HEK293 (cell line): ENCODE results near the gene SLC36A1.

ENCODE experiments used
- CTCF ChIA-PET: fragments of 350-600 bp; formaldehyde crosslinking; extraction: SDS; loops from one replicate; lab custom pipeline; 2021; ENCODE audit warnings: antibody characterized with exemption; lab: Yijun Ruan, JAX
- POLR2A ChIA-PET: fragments of 300-600 bp; formaldehyde crosslinking; extraction: SDS; loops from one replicate; lab custom pipeline; 2020; ENCODE audit warnings: antibody characterized with exemption, inconsistent platforms; lab: Yijun Ruan, JAX
- H3K27ac ChIP-seq: fragments of 200-500 bp; sonication (Bioruptor generic); 2 replicates; pipeline ENCODE4 v1.5.1; 2014; ENCODE audit warnings: low read depth, low read length, control low read depth, inconsistent platforms; ENCODE audit errors: extremely low read depth
- H3K36me3 ChIP-seq, 2 experiments: fragments of 200-500 bp in 1 of 2; sonication (Bioruptor generic) in 1 of 2; 1 replicate in 1 of 2; 2 replicates in 1 of 2; pipeline ENCODE4 v1.5.1; 2014 to 2017; ENCODE audit warnings: inconsistent platforms in 2 of 2, low read length in 2 of 2; ENCODE audit not compliant: control insufficient read depth in 2 of 2, insufficient read depth in 1 of 2
- H3K4me1 ChIP-seq: fragments of 200-500 bp; sonication (Bioruptor generic); 2 replicates; pipeline ENCODE4 v1.5.1; 2014; ENCODE audit warnings: mild to moderate bottlenecking, low read length, inconsistent platforms; ENCODE audit not compliant: control insufficient read depth, insufficient read depth
- H3K4me3 ChIP-seq: 2 replicates; pipeline ENCODE4 v1.5.1; 2011; ENCODE audit warnings: low read depth, mild to moderate bottlenecking, control low read depth, low read length, moderate library complexity
- H3K9me3 ChIP-seq: fragments of 200-500 bp; sonication (Bioruptor generic); 2 replicates; pipeline ENCODE4 v1.5.1; 2014; ENCODE audit warnings: low read depth, low read length, inconsistent platforms; ENCODE audit not compliant: control insufficient read depth, insufficient read depth
- GLI4 ChIP-seq: fragments of 450-650 bp; formaldehyde crosslinking; IDR thresholded peaks from 2 replicates; pipeline ENCODE4 v1.5.1; 2016; ENCODE audit warnings: missing biosample characterization, missing genetic modification characterization
- OVOL3 ChIP-seq: fragments of 450-650 bp; formaldehyde crosslinking; IDR thresholded peaks from 2 replicates; pipeline ENCODE4 v1.5.1; 2016; ENCODE audit warnings: missing biosample characterization, missing genetic modification characterization
- PRDM2 ChIP-seq: fragments of 450-650 bp; formaldehyde crosslinking; IDR thresholded peaks from 2 replicates; pipeline ENCODE4 v1.5.1; 2016; ENCODE audit warnings: missing biosample characterization, missing genetic modification characterization, borderline replicate concordance
- ZBTB21 ChIP-seq: fragments of 450-650 bp; formaldehyde crosslinking; IDR thresholded peaks from 2 replicates; pipeline ENCODE4 v1.5.1; 2017; ENCODE audit warnings: missing biosample characterization, missing genetic modification characterization
- ZFP41 ChIP-seq: fragments of 450-650 bp; formaldehyde crosslinking; IDR thresholded peaks from 2 replicates; pipeline ENCODE4 v1.5.1; 2016; ENCODE audit warnings: missing biosample characterization, missing genetic modification characterization, borderline replicate concordance
- ZFP69B ChIP-seq: fragments of 450-650 bp; formaldehyde crosslinking; IDR thresholded peaks from 2 replicates; pipeline ENCODE4 v1.5.1; 2016; ENCODE audit warnings: missing biosample characterization, missing genetic modification characterization
- ZNF10 ChIP-seq: fragments of 450-650 bp; formaldehyde crosslinking; IDR thresholded peaks from 2 replicates; pipeline ENCODE4 v1.5.1; 2017; ENCODE audit warnings: missing biosample characterization, missing genetic modification characterization
- ZNF138 ChIP-seq: fragments of 450-650 bp; formaldehyde crosslinking; IDR thresholded peaks from 2 replicates; pipeline ENCODE4 v1.5.1; 2016; ENCODE audit warnings: missing biosample characterization, missing genetic modification characterization, borderline replicate concordance
- ZNF157 ChIP-seq: fragments of 450-650 bp; formaldehyde crosslinking; IDR thresholded peaks from 2 replicates; pipeline ENCODE4 v1.5.1; 2016; ENCODE audit warnings: missing biosample characterization, missing genetic modification characterization
- ZNF223 ChIP-seq: fragments of 450-650 bp; formaldehyde crosslinking; IDR thresholded peaks from 2 replicates; pipeline ENCODE4 v1.5.1; 2016; ENCODE audit warnings: missing biosample characterization, missing genetic modification characterization
- ZNF292 ChIP-seq: fragments of 450-650 bp; formaldehyde crosslinking; IDR thresholded peaks from 2 replicates; pipeline ENCODE4 v1.5.1; 2016; ENCODE audit warnings: low read depth, missing biosample characterization, missing genetic modification characterization, borderline replicate concordance
- ZNF350 ChIP-seq: fragments of 450-650 bp; formaldehyde crosslinking; IDR thresholded peaks from 2 replicates; pipeline ENCODE4 v1.5.0; 2017; ENCODE audit warnings: missing biosample characterization, mild to moderate bottlenecking, missing genetic modification characterization
- ZNF426 ChIP-seq: fragments of 450-650 bp; formaldehyde crosslinking; IDR thresholded peaks from 2 replicates; pipeline ENCODE4 v1.5.1; 2017; ENCODE audit warnings: missing biosample characterization, missing genetic modification characterization, mild to moderate bottlenecking, inconsistent platforms, moderate library complexity
- ZNF529 ChIP-seq: fragments of 450-650 bp; formaldehyde crosslinking; IDR thresholded peaks from 2 replicates; pipeline ENCODE4 v1.5.1; 2017; ENCODE audit warnings: missing genetic modification characterization, missing biosample characterization; ENCODE audit not compliant: insufficient replicate concordance
- ZNF530 ChIP-seq: fragments of 450-650 bp; formaldehyde crosslinking; IDR thresholded peaks from 2 replicates; pipeline ENCODE4 v1.5.1; 2016; ENCODE audit warnings: low read depth, missing biosample characterization, missing genetic modification characterization
- ZNF548 ChIP-seq: fragments of 450-650 bp; formaldehyde crosslinking; IDR thresholded peaks from 2 replicates; pipeline ENCODE4 v1.5.1; 2016; ENCODE audit warnings: missing biosample characterization, missing genetic modification characterization
- ZNF561 ChIP-seq: fragments of 450-650 bp; IDR thresholded peaks from 2 replicates; pipeline ENCODE4 v1.5.1; 2018; ENCODE audit warnings: missing biosample characterization, missing genetic modification characterization, borderline replicate concordance
- ZNF654 ChIP-seq: fragments of 450-650 bp; formaldehyde crosslinking; IDR thresholded peaks from 2 replicates; pipeline ENCODE4 v1.5.1; 2016; ENCODE audit warnings: low read depth, missing biosample characterization, missing genetic modification characterization
- ZNF658 ChIP-seq: fragments of 450-650 bp; formaldehyde crosslinking; IDR thresholded peaks from 2 replicates; pipeline ENCODE4; 2016; ENCODE audit warnings: missing biosample characterization, missing genetic modification characterization
- ZNF701 ChIP-seq: fragments of 450-650 bp; formaldehyde crosslinking; IDR thresholded peaks from 2 replicates; pipeline ENCODE4 v1.5.1; 2016; ENCODE audit warnings: missing biosample characterization, missing genetic modification characterization
- ZNF707 ChIP-seq: fragments of 450-650 bp; formaldehyde crosslinking; IDR thresholded peaks from 2 replicates; pipeline ENCODE4 v1.5.1; 2016; ENCODE audit warnings: missing biosample characterization, missing genetic modification characterization
- ZNF776 ChIP-seq: fragments of 450-650 bp; formaldehyde crosslinking; IDR thresholded peaks from 2 replicates; pipeline ENCODE4 v1.5.0; 2017; ENCODE audit warnings: missing biosample characterization, missing genetic modification characterization, borderline replicate concordance
- ZNF777 ChIP-seq: fragments of 450-650 bp; formaldehyde crosslinking; IDR thresholded peaks from 2 replicates; pipeline ENCODE4 v1.5.1; 2017; ENCODE audit warnings: missing biosample characterization, missing genetic modification characterization, borderline replicate concordance
- ZXDB ChIP-seq: fragments of 450-650 bp; formaldehyde crosslinking; IDR thresholded peaks from 2 replicates; pipeline ENCODE4 v1.5.1; 2016; ENCODE audit warnings: missing biosample characterization, missing genetic modification characterization
- TF ChIP-seq, protein P1 (sequence below): fragments of 450-650 bp; formaldehyde crosslinking; optimal IDR thresholded peaks from 2 replicates; pipeline ENCODE3; 2016; ENCODE audit warnings: missing biosample characterization, mild to moderate bottlenecking, missing genetic modification characterization
- TF ChIP-seq, protein P2 (sequence below): fragments of 450-650 bp; formaldehyde crosslinking; IDR thresholded peaks from 2 replicates; pipeline ENCODE4 v1.5.1; 2016; ENCODE audit warnings: missing biosample characterization, missing genetic modification characterization
- TF ChIP-seq, protein P3 (sequence below): fragments of 450-650 bp; formaldehyde crosslinking; IDR thresholded peaks from 2 replicates; pipeline ENCODE4 v1.5.1; 2016; ENCODE audit warnings: missing biosample characterization, missing genetic modification characterization, borderline replicate concordance

SLC36A1 gene

GRCh38 chr5:151408591-151409230 is 38.7 kb upstream of the SLC36A1 start:
- ChIA-PET CTCF (no interaction called here), POLR2A (no interaction called here)
- H3K27ac ChIP-seq = no peak overlapping the region
- no peaks in the 10 kb centered on the region for H3K9me3 ChIP-seq
- no peak for TF ChIP-seq GLI4 (tag by site-specific recombination)
- TF ChIP-seq ZNF426 = no peak
- no peak for TF ChIP-seq ZNF707 (tag by site-specific recombination)
- no peak for TF ChIP-seq ZNF777 (tag by site-specific recombination)
- TF ChIP-seq, protein P1, sequence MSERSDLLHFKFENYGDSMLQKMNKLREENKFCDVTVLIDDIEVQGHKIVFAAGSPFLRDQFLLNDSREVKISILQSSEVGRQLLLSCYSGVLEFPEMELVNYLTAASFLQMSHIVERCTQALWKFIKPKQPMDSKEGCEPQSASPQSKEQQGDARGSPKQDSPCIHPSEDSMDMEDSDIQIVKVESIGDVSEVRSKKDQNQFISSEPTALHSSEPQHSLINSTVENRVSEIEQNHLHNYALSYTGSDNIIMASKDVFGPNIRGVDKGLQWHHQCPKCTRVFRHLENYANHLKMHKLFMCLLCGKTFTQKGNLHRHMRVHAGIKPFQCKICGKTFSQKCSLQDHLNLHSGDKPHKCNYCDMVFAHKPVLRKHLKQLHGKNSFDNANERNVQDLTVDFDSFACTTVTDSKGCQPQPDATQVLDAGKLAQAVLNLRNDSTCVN (tag by site-specific recombination) = no peak
- TF ChIP-seq, protein P2, sequence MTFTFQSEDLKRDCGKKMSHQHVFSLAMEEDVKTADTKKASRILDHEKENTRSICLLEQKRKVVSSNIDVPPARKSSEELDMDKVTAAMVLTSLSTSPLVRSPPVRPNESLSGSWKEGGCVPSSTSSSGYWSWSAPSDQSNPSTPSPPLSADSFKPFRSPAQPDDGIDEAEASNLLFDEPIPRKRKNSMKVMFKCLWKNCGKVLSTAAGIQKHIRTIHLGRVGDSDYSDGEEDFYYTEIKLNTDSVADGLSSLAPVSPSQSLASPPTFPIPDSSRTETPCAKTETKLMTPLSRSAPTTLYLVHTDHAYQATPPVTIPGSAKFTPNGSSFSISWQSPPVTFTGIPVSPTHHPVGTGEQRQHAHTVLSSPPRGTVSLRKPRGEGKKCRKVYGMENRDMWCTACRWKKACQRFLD = no peak
- no peak for TF ChIP-seq ZNF530
- TF ChIP-seq, protein P3, sequence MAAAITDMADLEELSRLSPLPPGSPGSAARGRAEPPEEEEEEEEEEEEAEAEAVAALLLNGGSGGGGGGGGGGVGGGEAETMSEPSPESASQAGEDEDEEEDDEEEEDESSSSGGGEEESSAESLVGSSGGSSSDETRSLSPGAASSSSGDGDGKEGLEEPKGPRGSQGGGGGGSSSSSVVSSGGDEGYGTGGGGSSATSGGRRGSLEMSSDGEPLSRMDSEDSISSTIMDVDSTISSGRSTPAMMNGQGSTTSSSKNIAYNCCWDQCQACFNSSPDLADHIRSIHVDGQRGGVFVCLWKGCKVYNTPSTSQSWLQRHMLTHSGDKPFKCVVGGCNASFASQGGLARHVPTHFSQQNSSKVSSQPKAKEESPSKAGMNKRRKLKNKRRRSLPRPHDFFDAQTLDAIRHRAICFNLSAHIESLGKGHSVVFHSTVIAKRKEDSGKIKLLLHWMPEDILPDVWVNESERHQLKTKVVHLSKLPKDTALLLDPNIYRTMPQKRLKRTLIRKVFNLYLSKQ (tag by site-specific recombination) = no peak
- no peak for TF ChIP-seq ZNF157 (tag by site-specific recombination)
- no peak for TF ChIP-seq ZNF654 (tag by site-specific recombination)
- no peak for TF ChIP-seq ZFP41 (tag by site-specific recombination)
- TF ChIP-seq ZNF658 (tag by site-specific recombination) = no peak
- no peak for TF ChIP-seq ZNF350
- TF ChIP-seq ZXDB (tag by site-specific recombination) = no peak
- no peak for TF ChIP-seq ZNF548 (tag by site-specific recombination)
- no peak for TF ChIP-seq ZBTB21 (tag by site-specific recombination)
- no peak for TF ChIP-seq ZNF10 (tag by site-specific recombination)
- no peak for TF ChIP-seq ZNF138
- TF ChIP-seq ZFP69B (tag by site-specific recombination) = no peak
- TF ChIP-seq, all 188 proteins: peak for 0
- Histone ChIP-seq H3K4me3 (no peak overlapping the region), H3K4me1 (no peaks in the 10 kb centered on the region), H3K36me3 (no peaks in the 10 kb centered on the region)

GRCh38 chr5:151413800-151414199 is 33.6 kb upstream of the SLC36A1 start:
- Histone ChIP-seq H3K36me3 (no peaks in the 10 kb centered on the region), H3K4me1 (no peaks in the 10 kb centered on the region), H3K9me3 (no peaks in the 10 kb centered on the region), H3K27ac (no peak overlapping the region), H3K4me3 (no peak overlapping the region)
- POLR2A ChIA-PET = no interaction called here
- CTCF ChIA-PET = interaction anchor here (0.6 to 0.7 kb wide), 3 partner anchors 8 to 374 kb away, joined by 3 to 4 read pairs (median 4); no protein-coding TSS in a partner anchor
- TF ChIP-seq ZNF292 (tag by site-specific recombination) = no peak
- no peak for TF ChIP-seq ZNF530
- no peak for TF ChIP-seq ZNF529
- no peak for TF ChIP-seq ZNF701 (tag by site-specific recombination)
- no peak for TF ChIP-seq ZNF561 (tag by site-specific recombination)
- TF ChIP-seq OVOL3 (tag by site-specific recombination) = no peak
- TF ChIP-seq ZNF776 (tag by site-specific recombination) = no peak
- TF ChIP-seq ZNF777 (tag by site-specific recombination) = no peak
- no peak for TF ChIP-seq ZNF223 (tag by site-specific recombination)
- TF ChIP-seq PRDM2 (tag by site-specific recombination) = no peak
